Measurements from ENCODE around the gene SLC37A1.

DNA sequence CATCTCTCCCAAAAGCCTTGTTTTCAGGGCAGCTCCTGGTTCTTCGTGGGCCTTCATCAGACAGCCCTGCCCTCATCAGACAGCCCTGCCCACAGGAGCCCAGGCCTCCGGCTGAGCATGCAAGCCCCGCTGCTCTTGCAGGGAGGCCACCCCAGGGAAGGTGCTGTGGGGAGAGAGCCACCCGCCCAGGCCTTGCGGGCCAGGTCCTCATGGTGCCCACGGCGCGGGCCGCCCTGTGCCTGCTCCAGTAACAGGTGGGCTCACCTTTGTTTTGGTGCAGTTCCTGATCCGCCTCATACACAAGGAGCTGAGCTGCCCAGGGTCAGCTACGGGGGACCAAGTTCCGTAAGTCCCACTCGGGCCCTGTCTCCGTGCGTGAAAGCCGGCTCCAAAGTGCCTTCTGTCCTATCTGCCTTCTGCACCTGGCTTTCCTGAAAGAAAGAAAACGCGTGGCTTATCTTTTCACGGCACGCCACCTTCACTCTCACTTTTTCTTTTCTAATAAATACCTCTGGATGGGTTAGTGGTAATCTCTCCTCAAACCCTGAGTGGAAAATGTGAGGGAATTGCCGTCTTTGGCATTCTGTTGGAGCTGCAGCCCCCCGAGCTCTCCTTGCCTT, 65.9 kb downstream of the SLC37A1 start:
- TF ChIP-seq, protein P1, sequence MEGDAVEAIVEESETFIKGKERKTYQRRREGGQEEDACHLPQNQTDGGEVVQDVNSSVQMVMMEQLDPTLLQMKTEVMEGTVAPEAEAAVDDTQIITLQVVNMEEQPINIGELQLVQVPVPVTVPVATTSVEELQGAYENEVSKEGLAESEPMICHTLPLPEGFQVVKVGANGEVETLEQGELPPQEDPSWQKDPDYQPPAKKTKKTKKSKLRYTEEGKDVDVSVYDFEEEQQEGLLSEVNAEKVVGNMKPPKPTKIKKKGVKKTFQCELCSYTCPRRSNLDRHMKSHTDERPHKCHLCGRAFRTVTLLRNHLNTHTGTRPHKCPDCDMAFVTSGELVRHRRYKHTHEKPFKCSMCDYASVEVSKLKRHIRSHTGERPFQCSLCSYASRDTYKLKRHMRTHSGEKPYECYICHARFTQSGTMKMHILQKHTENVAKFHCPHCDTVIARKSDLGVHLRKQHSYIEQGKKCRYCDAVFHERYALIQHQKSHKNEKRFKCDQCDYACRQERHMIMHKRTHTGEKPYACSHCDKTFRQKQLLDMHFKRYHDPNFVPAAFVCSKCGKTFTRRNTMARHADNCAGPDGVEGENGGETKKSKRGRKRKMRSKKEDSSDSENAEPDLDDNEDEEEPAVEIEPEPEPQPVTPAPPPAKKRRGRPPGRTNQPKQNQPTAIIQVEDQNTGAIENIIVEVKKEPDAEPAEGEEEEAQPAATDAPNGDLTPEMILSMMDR (IDR thresholded peaks at IDR 0.05) = no peak
- TF ChIP-seq POLR2A (IDR thresholded peaks at IDR 0.05) = no peak
